Uterine smooth muscle cell (primary cell): ENCODE data around the gene SLC43A2. TPM values are rescaled to one million over a fixed set of nuclear protein-coding genes. Genes with fewer than 3 reads are reported as not detected.

Source experiments
- total RNA-seq: library from RNA; depleted of rRNA; stranded (reverse); fragments of >200 nt; gene quantifications from 2 replicates; pipeline ENCODE4 v1.2.3, GENCODE V29; 2014

SLC43A2 gene
- total RNA-seq, result 2.1 and 2.9 TPM in 2 replicates

GRCh38 chr17:1627982-1628855, at the start of gene SLC43A2:
SLC43A2 (minus strand) TSS chr17:1628834; CDS start chr17:1627874, 960 bp downstream.

GRCh38 chr17:1649844-1650501, 21.3 kb upstream of the SLC43A2 start, which contains the start of gene RILP:
RILP (minus strand) TSS chr17:1649866; CDS start chr17:1649804, 62 bp downstream.

GRCh38 chr17:1645207-1646171, 16.9 kb upstream of the SLC43A2 start, which contains the start of gene SCARF1:
SCARF1 (minus strand) TSS chr17:1645732; CDS start chr17:1645697, 35 bp downstream.

Other genes starting within 250 kb of the SLC43A2 start
- gene YWHAE, start 228.6 kb downstream of the SLC43A2 start, total RNA-seq, result 557 and 941 TPM in 2 replicates
- gene CRK, start 172.6 kb downstream of the SLC43A2 start, total RNA-seq, result 117 and 118 TPM in 2 replicates
- gene MYO1C, start 136.1 kb downstream of the SLC43A2 start, total RNA-seq, result 189 and 222 TPM in 2 replicates
- gene INPP5K, start 112.2 kb downstream of the SLC43A2 start, total RNA-seq, result 19.5 and 22.2 TPM in 2 replicates
- 18.4 and 19.4 TPM in 2 replicates for gene PITPNA, start 66.0 kb downstream of the SLC43A2 start, total RNA-seq
- 0.25 and 0.44 TPM in 2 replicates for gene SCARF1, start 16.9 kb upstream of the SLC43A2 start, total RNA-seq
- gene RILP, start 21.0 kb upstream of the SLC43A2 start, total RNA-seq, result 5.2 and 5.6 TPM in 2 replicates
- 112 and 125 TPM in 2 replicates for gene PRPF8, start 56.0 kb upstream of the SLC43A2 start, total RNA-seq
- 2.3 and 4.6 TPM in 2 replicates for gene TLCD2, start 81.5 kb upstream of the SLC43A2 start, total RNA-seq
- gene WDR81, start 95.9 kb upstream of the SLC43A2 start, total RNA-seq, result 27.9 and 33.6 TPM in 2 replicates
- under 0.01 TPM in 1 of 2 replicates, not detected in the other for gene SERPINF2, start 114.0 kb upstream of the SLC43A2 start, total RNA-seq
- 36.1 and 86.2 TPM in 2 replicates for gene SERPINF1, start 133.2 kb upstream of the SLC43A2 start, total RNA-seq
- gene SMYD4, start 201.1 kb upstream of the SLC43A2 start, total RNA-seq, result 9.5 and 11.7 TPM in 2 replicates
- 33.1 and 48.7 TPM in 2 replicates for gene RPA1, start 201.2 kb upstream of the SLC43A2 start, total RNA-seq